Lower lobe of right lung (tissue), 2 donors: ENCODE results near the gene INPP4A. TPM values are rescaled to one million over a fixed set of nuclear protein-coding genes. Genes with fewer than 3 reads are reported as not detected.

Experiments
- ATAC-seq, 2 donors: fragments of 200-7000 bp; cut with Tn5 transposase; one replicate each; pipeline ENCODE4 v1.9.1; 2020 to 2022; ENCODE audit warnings: mild to moderate bottlenecking in 2 of 2, moderate library complexity in 2 of 2
- DNase-seq: peaks from one replicate; pipeline ENCODE4 v3.0.0-alpha.2; 2020
- H3K27ac ChIP-seq: fragments of 200-600 bp; one replicate; pipeline ENCODE4 v1.8.0; 2022
- H3K27me3 ChIP-seq: fragments of 200-600 bp; one replicate; pipeline ENCODE4 v1.8.0; 2022; ENCODE audit warnings: low read depth
- H3K36me3 ChIP-seq: fragments of 200-600 bp; one replicate; pipeline ENCODE4 v1.8.0; 2022; ENCODE audit warnings: mild to moderate bottlenecking
- H3K4me1 ChIP-seq: fragments of 200-600 bp; one replicate; pipeline ENCODE4 v1.8.0; 2022
- H3K4me3 ChIP-seq: fragments of 200-600 bp; one replicate; pipeline ENCODE4 v1.8.0; 2022; ENCODE audit warnings: mild to moderate bottlenecking
- H3K9me3 ChIP-seq: fragments of 200-600 bp; one replicate; pipeline ENCODE4 v1.8.0; 2022
- intact Hi-C: fragments of 100-400 bp; cut with DNase I; formaldehyde crosslinking; loops from one replicate; pipeline ENCODE4 v1.11.0; 2022
- total RNA-seq: library from RNA; stranded (reverse); fragmentation: NEBNext Ultra II Directional; extraction: Animal tissue kit (Norgen Biotek cat#: 25700); gene quantifications from one replicate; pipeline ENCODE4 v1.2.1, GENCODE V29; 2021
- TF ChIP-seq, protein P1 (sequence below): fragments of 200-600 bp; IDR thresholded peaks from one replicate; pipeline ENCODE4 v1.8.0; 2022; ENCODE audit warnings: antibody characterized with exemption, mild to moderate bottlenecking
- donor health status: DM: no; HTN: yes; CAD: no; lungs with severe emphysema.

INPP4A gene
- total RNA-seq, 1 donor from 2014 or later, result 35.6 TPM

DNA sequence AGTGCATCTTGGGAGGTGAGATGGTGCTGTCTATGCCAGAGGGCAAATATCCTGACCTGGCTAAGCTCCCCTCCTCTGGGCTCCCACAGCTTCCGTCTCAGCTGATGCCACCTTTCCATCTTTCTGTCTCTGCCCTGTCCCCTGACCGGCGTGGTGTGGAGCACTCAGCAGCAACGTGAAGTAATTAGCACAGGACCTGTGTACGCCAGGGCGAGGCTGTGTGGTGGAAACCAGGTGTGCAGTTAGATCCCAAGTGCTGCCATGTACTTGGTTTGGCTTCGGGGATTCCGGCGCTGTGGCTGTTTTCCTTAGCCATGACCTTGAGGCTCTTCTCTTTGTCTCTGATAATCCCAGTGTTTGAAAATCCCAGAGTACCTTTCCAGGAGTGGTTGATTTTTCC is 127.1 kb downstream of the INPP4A start:
- H3K27me3 ChIP-seq, result no peaks in the 10 kb centered on the region
- ATAC-seq, result no peak
- H3K27ac ChIP-seq, result no peak overlapping the region
- DNase-seq, result no peak
- TF ChIP-seq, protein P1, sequence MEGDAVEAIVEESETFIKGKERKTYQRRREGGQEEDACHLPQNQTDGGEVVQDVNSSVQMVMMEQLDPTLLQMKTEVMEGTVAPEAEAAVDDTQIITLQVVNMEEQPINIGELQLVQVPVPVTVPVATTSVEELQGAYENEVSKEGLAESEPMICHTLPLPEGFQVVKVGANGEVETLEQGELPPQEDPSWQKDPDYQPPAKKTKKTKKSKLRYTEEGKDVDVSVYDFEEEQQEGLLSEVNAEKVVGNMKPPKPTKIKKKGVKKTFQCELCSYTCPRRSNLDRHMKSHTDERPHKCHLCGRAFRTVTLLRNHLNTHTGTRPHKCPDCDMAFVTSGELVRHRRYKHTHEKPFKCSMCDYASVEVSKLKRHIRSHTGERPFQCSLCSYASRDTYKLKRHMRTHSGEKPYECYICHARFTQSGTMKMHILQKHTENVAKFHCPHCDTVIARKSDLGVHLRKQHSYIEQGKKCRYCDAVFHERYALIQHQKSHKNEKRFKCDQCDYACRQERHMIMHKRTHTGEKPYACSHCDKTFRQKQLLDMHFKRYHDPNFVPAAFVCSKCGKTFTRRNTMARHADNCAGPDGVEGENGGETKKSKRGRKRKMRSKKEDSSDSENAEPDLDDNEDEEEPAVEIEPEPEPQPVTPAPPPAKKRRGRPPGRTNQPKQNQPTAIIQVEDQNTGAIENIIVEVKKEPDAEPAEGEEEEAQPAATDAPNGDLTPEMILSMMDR, result no peak
- intact Hi-C loops, result no loop called here
- H3K4me1 ChIP-seq, result no peaks in the 10 kb centered on the region
- no peak overlapping the region for H3K4me3 ChIP-seq
- no peaks in the 10 kb centered on the region for H3K9me3 ChIP-seq
- H3K36me3 ChIP-seq, result peaks cover 98% of the 10 kb centered on the region

DNA sequence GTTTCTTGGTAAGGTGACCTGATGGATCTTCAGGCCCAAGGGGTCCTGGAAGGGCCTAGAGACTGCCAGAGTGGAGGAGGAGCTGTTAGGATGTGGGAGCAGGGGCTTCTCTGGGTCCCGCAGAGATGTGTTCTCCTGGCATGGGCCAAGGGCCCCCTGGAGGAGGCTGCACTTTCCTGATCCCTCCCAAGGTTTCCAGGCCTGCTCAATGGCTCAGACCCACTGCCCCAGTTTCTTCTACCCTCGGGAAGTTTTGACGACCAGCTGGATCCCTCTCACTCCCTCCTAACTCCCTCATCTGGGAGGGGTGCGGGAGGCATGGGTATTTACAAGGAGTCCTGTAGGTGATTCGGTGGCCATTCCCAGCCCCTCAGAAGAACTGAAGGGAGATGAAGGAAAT is 127.6 kb downstream of the INPP4A start:
- H3K4me3 ChIP-seq, result no peak overlapping the region
- no peaks in the 10 kb centered on the region for H3K9me3 ChIP-seq
- H3K4me1 ChIP-seq, result no peaks in the 10 kb centered on the region
- H3K36me3 ChIP-seq, result peaks cover 98% of the 10 kb centered on the region
- no peak overlapping the region for H3K27ac ChIP-seq
- TF ChIP-seq, protein P1, result no peak
- H3K27me3 ChIP-seq, result no peaks in the 10 kb centered on the region
- intact Hi-C loops, result no loop called here
- ATAC-seq, result no peak
- DNase-seq, result no peak

DNA sequence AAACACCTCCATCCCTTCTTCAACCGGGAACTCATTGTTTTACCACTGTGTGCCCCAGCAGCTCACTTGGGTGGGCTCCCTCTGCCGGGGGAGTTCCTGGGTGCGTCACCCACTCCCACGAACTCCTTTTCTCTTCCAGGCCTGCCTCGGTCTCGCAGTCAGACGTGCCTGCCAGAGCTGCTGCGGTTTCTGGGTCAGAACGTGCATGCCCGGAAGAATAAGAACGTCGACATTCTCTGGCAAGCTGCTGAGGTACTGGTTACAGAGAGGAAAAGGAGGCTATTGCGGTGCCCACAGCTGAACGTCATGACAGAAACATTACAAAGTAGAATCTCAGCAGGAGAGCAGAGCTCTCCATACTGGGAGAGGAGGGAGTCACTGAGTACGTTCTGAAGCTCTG is 128.0 kb downstream of the INPP4A start:
- Histone ChIP-seq H3K9me3 (no peaks in the 10 kb centered on the region), H3K4me3 (no peak overlapping the region), H3K27ac (no peak overlapping the region), H3K36me3 (peaks cover 98% of the 10 kb centered on the region), H3K27me3 (no peaks in the 10 kb centered on the region), H3K4me1 (no peaks in the 10 kb centered on the region)
- DNase-seq, result no peak
- ATAC-seq, result no peak
- intact Hi-C loops, result no loop called here
- TF ChIP-seq, protein P1, result no peak

DNA sequence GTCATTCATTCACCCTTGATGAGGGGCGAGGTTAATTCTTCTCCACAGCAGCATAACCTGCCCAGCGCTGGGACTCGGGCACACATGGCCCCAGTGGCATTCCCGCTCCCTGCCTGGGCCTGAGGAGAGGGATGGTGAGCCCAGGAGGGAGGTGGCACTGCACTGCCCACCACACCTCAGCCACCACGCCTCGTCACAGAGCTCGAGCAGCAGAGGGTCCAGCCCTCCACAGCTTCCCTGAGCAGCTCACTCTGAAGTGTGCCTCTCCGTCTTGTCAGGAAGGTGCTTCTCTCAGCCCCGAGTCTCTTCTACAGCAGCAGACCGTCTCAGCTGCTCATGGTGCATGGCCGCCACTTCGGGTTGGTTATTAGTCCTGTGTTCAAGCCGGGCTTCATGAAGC is 128.8 kb downstream of the INPP4A start:
- intact Hi-C loops, result no loop called here
- no peaks in the 10 kb centered on the region for H3K9me3 ChIP-seq
- DNase-seq, result no peak
- H3K36me3 ChIP-seq, result peaks cover 98% of the 10 kb centered on the region
- H3K4me1 ChIP-seq, result no peaks in the 10 kb centered on the region
- H3K4me3 ChIP-seq, result no peak overlapping the region
- no peak for ATAC-seq
- TF ChIP-seq, protein P1, result no peak
- no peaks in the 10 kb centered on the region for H3K27me3 ChIP-seq
- H3K27ac ChIP-seq, result no peak overlapping the region

DNA sequence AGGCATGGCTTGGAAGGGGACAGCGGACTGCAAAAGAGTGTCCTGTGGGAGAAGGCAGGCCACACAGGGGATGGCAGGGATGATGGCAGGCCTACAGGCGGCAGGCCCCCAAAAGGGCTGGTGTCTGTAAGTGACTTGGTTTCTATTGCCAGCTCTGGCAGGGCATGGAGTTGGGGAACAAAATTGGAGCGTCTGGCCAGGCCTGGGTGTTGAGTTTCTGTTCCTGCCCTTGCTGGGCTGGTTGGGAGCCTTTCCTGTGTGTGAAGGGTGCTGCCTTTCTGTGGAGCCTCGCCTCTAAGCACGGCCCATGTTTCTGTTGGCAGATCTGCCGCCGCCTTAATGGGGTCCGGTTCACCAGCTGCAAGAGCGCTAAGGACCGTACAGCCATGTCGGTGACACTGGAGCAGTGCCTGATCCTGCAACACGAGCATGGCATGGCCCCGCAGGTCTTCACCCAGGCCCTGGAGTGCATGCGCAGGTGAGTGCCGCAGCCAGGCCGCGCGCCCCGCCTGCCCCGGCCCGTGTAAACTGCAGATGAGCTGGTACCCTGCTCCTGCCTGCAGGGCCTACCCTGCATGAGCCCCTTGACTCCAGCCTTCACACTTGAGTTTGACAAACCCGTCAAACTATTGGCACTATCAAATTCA is 132.1 kb downstream of the INPP4A start:
- H3K36me3 ChIP-seq, result peaks cover 97% of the 10 kb centered on the region
- ATAC-seq, result no peak

More for the DNA sequence above, 132.1 kb downstream of the INPP4A start:
- H3K4me1 ChIP-seq, result no peaks in the 10 kb centered on the region
- no peak overlapping the region for H3K4me3 ChIP-seq
- no peaks in the 10 kb centered on the region for H3K9me3 ChIP-seq
- intact Hi-C loops, result no loop called here
- no peaks in the 10 kb centered on the region for H3K27me3 ChIP-seq
- no peak for DNase-seq
- TF ChIP-seq, protein P1, result no peak
- no peak overlapping the region for H3K27ac ChIP-seq
